SK-N-DZ (cell line): Measurements from ENCODE around the gene TAS1R2.
A peak's percentile ranks its signal among the peaks of the same experiment; 100 is the strongest.

Experiments used
- DNase-seq: peaks from one replicate; pipeline ENCODE4 v3.0.0-alpha.2; 2015; ENCODE audit warnings: low spot score

The TAS1R2 gene

GRCh38 chr1:18820791-18821641 is 38.4 kb downstream of the TAS1R2 start:
- DNase-seq = peak; percentile 81

- DNase-seq = no peak
These were observed 39.3 kb downstream of the TAS1R2 start for GRCh38 chr1:18819986-18820790.

- DNase-seq = no peak
These were observed 40.3 kb downstream of the TAS1R2 start for GRCh38 chr1:18819203-18819602.

- peak; percentile 40 for DNase-seq
These were observed 41.5 kb downstream of the TAS1R2 start for GRCh38 chr1:18817795-18818435.

GRCh38 chr1:18817316-18817715 is 42.1 kb downstream of the TAS1R2 start:
- no peak for DNase-seq

GRCh38 chr1:18816808-18817207 is 42.7 kb downstream of the TAS1R2 start:
- no peak for DNase-seq

- DNase-seq = no peak
These were observed 44.5 kb downstream of the TAS1R2 start for GRCh38 chr1:18814874-18815531.

- DNase-seq = no peak
These were observed 45.0 kb downstream of the TAS1R2 start for GRCh38 chr1:18814425-18814824.

- no peak for DNase-seq
These were observed 47.0 kb downstream of the TAS1R2 start for GRCh38 chr1:18812453-18812939.

GRCh38 chr1:18811733-18812452 is 47.6 kb downstream of the TAS1R2 start:
- DNase-seq = no peak

- DNase-seq = no peak
These were observed 49.2 kb downstream of the TAS1R2 start for GRCh38 chr1:18809953-18810899.

GRCh38 chr1:18808550-18808949 is 50.9 kb downstream of the TAS1R2 start:
- no peak for DNase-seq

GRCh38 chr1:18807334-18808063 is 52.0 kb downstream of the TAS1R2 start:
- DNase-seq = peak; percentile 63

- no peak for DNase-seq
These were observed 53.3 kb downstream of the TAS1R2 start for GRCh38 chr1:18805925-18806849.

GRCh38 chr1:18805150-18805879 is 54.1 kb downstream of the TAS1R2 start:
- no peak for DNase-seq

GRCh38 chr1:18803851-18804250 is 55.6 kb downstream of the TAS1R2 start:
- DNase-seq = no peak

- DNase-seq = no peak
These were observed 56.2 kb downstream of the TAS1R2 start for GRCh38 chr1:18803151-18803791.
